ENCODE results near the gene QKI. TPM values are rescaled to one million over a fixed set of nuclear protein-coding genes. Genes with fewer than 3 reads are reported as not detected.
"Not testable (repeated sequence)": the region's sequence is repeated elsewhere in the genome, so short reads cannot be mapped to it uniquely, and the experiment has no call there.

QKI gene
- total RNA-seq, 1 experiment from 2014 or later: 134 TPM

DNA sequence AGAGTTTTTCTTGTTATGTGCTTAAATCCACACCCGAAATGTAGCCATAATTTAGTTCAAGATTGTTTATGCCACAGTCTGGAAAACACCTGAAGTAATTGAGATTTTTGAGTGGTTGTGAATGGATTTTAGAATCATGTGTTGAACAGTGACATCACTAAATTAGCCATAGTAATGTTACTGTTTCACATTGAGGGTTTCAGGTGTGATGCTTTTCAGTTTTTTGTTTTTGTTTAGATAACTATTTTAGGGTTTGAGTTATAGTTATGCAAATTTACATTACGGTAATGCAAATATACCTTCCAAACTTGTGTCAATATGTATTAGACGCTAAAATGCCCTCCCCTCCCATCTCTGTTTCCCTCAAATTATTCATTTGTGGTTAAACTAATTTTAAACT lies 22.9 kb downstream of the QKI start:
- no peaks in the 10 kb centered on the region for H3K36me3 ChIP-seq (ENCODE audit: control insufficient read depth, insufficient read depth, low read length)
- DNase-seq: no peak
- BruUV-seq (replicated peaks): no TSS peak
- H3K4me1 Mint-ChIP-seq (ENCODE audit: low read depth, unreplicated experiment): no peaks in the 10 kb centered on the region
- H3K9me3 Mint-ChIP-seq (ENCODE audit: unreplicated experiment): no peaks in the 10 kb centered on the region
- ChIA-PET POLR2A (no interaction called here), CTCF (no interaction called here)
- intact Hi-C loops (cut with micrococcal nuclease; ENCODE audit: unreplicated experiment): no loop called here
- no peaks in the 10 kb centered on the region for H3K27me3 ChIP-seq (replicated peaks; ENCODE audit: control insufficient read depth, insufficient read depth, low read length)
- H3K9me3 ChIP-seq: no peaks in the 10 kb centered on the region
- no peak overlapping the region for H3K27ac Mint-ChIP-seq (ENCODE audit: unreplicated experiment)
- H3K4me1 ChIP-seq: no peaks in the 10 kb centered on the region
- no peak overlapping the region for H3K4me3 ChIP-seq (ENCODE audit: low read depth, low read length)
- H3K36me3 Mint-ChIP-seq (ENCODE audit: insufficient read depth, unreplicated experiment): peaks cover 4% of the 10 kb centered on the region
- no peak overlapping the region for H3K4me3 Mint-ChIP-seq (ENCODE audit: unreplicated experiment)
- no peaks in the 10 kb centered on the region for H3K27me3 Mint-ChIP-seq (ENCODE audit: insufficient read depth, unreplicated experiment)
- TF ChIP-seq, protein P1, sequence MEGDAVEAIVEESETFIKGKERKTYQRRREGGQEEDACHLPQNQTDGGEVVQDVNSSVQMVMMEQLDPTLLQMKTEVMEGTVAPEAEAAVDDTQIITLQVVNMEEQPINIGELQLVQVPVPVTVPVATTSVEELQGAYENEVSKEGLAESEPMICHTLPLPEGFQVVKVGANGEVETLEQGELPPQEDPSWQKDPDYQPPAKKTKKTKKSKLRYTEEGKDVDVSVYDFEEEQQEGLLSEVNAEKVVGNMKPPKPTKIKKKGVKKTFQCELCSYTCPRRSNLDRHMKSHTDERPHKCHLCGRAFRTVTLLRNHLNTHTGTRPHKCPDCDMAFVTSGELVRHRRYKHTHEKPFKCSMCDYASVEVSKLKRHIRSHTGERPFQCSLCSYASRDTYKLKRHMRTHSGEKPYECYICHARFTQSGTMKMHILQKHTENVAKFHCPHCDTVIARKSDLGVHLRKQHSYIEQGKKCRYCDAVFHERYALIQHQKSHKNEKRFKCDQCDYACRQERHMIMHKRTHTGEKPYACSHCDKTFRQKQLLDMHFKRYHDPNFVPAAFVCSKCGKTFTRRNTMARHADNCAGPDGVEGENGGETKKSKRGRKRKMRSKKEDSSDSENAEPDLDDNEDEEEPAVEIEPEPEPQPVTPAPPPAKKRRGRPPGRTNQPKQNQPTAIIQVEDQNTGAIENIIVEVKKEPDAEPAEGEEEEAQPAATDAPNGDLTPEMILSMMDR (IDR thresholded peaks at IDR 0.05; ENCODE audit: insufficient read depth in 1 of 2, low read depth in 1 of 2, low read length in 1 of 2, severe bottlenecking in 1 of 2, unreplicated experiment in 1 of 2): no peak

DNA sequence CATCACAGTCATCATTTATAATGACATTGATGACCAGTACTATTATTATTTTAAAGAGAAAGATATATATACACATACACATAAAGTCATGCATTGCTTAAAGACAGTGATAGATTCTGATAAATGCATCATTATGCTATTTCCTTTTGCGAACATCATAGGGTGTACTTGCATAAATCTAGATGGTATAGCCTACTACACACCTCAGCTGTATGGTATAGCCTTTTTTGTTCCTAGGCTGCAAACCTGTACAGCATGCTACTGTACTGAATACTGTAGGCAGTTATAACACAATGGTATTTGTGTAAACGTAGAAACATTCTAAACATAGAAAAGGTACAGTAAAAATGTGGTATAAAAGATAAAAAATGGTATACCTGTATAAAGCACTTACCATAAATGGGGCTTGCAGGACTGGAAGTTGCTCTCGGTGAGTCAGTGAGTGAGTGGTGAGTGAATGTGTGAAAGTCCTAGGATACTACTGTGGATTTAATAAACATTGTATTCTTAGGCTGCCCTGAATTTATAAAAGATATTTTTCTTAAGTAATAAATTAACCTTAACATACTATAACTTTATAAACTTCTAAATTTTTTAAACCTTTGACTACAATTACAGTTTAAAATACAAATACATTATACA lies 23.9 kb downstream of the QKI start:
- no peaks in the 10 kb centered on the region for H3K27me3 ChIP-seq (replicated peaks; ENCODE audit: control insufficient read depth, insufficient read depth, low read length)
- H3K9me3 Mint-ChIP-seq (ENCODE audit: unreplicated experiment): no peaks in the 10 kb centered on the region
- H3K4me3 Mint-ChIP-seq (ENCODE audit: unreplicated experiment): no peak overlapping the region
- H3K9me3 ChIP-seq: no peaks in the 10 kb centered on the region
- no peaks in the 10 kb centered on the region for H3K4me1 Mint-ChIP-seq (ENCODE audit: low read depth, unreplicated experiment)
- H3K27me3 Mint-ChIP-seq (ENCODE audit: insufficient read depth, unreplicated experiment): no peaks in the 10 kb centered on the region
- intact Hi-C loops (cut with micrococcal nuclease; ENCODE audit: unreplicated experiment): no loop called here
- H3K36me3 ChIP-seq (ENCODE audit: control insufficient read depth, insufficient read depth, low read length): no peaks in the 10 kb centered on the region
- H3K4me1 ChIP-seq: 0 out of 2 replicates have a peak, but pooled peaks cover under 1% of the 10 kb centered on the region
- ChIA-PET CTCF (no interaction called here), POLR2A (no interaction called here)
- BruUV-seq (replicated peaks): no TSS peak
- no peak overlapping the region for H3K27ac Mint-ChIP-seq (ENCODE audit: unreplicated experiment)
- TF ChIP-seq, protein P1 (IDR thresholded peaks at IDR 0.05; ENCODE audit: insufficient read depth in 1 of 2, low read depth in 1 of 2, low read length in 1 of 2, severe bottlenecking in 1 of 2, unreplicated experiment in 1 of 2): no peak
- no peak overlapping the region for H3K4me3 ChIP-seq (ENCODE audit: low read depth, low read length)
- DNase-seq: no peak
- peaks cover 5% of the 10 kb centered on the region for H3K36me3 Mint-ChIP-seq (ENCODE audit: insufficient read depth, unreplicated experiment)

DNA sequence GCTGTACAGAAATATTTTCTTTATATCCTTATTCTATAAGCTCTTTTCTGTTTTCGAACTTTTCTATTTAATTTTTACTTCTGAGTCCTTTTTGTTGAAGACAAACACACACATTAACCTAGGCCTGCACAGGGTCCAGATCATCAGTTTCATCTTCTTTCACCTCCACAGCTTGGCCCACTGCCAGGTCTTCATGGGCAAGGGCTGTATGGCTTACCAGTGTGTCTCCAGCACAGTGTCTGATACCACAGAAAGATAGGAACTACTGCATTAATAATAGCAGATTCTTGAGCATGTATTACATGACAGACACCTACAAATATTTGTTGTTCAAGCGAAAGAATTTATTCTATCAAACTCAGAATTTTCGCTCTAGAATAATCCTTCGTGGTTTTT lies 24.4 kb downstream of the QKI start:
- no TSS peak for BruUV-seq (replicated peaks)
- ChIA-PET POLR2A (no interaction called here), CTCF (no interaction called here)
- no peak for DNase-seq
- Mint-ChIP-seq H3K27ac (ENCODE audit: unreplicated experiment) (no peak overlapping the region), H3K4me1 (ENCODE audit: low read depth, unreplicated experiment) (no peaks in the 10 kb centered on the region), H3K9me3 (ENCODE audit: unreplicated experiment) (no peaks in the 10 kb centered on the region), H3K36me3 (ENCODE audit: insufficient read depth, unreplicated experiment) (peaks cover 7% of the 10 kb centered on the region), H3K4me3 (ENCODE audit: unreplicated experiment) (no peak overlapping the region), H3K27me3 (ENCODE audit: insufficient read depth, unreplicated experiment) (no peaks in the 10 kb centered on the region)
- no peaks in the 10 kb centered on the region for H3K9me3 ChIP-seq
- TF ChIP-seq, protein P1 (IDR thresholded peaks at IDR 0.05; ENCODE audit: insufficient read depth in 1 of 2, low read depth in 1 of 2, low read length in 1 of 2, severe bottlenecking in 1 of 2, unreplicated experiment in 1 of 2): no peak
- no peaks in the 10 kb centered on the region for H3K36me3 ChIP-seq (ENCODE audit: control insufficient read depth, insufficient read depth, low read length)
- 0 out of 2 replicates have a peak, but pooled peaks cover 3% of the 10 kb centered on the region for H3K4me1 ChIP-seq
- intact Hi-C loops (cut with micrococcal nuclease; ENCODE audit: unreplicated experiment): no loop called here
- H3K4me3 ChIP-seq (ENCODE audit: low read depth, low read length): no peak overlapping the region
- H3K27me3 ChIP-seq (replicated peaks; ENCODE audit: control insufficient read depth, insufficient read depth, low read length): no peaks in the 10 kb centered on the region

DNA sequence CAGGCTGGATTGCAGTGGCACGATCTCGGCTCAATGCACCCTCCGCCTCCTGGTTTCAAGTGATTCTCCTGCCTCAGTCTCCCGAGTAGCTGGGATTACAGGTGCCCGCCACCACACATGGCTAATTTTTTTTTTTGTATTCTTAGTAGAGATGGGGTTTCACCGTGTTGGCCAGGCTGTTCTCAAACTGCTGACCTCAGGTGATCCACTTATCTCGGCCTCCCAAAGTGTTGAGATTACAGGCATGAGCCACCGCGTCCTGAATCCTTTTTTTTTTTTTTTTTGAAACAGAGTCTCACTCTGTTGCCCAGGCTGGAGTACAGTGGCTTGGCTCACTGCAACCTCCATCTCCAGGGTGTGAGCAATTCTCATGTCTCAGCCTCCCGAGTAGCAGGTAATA lies 24.9 kb downstream of the QKI start:
- CTCF ChIA-PET; DNase-seq; H3K4me1 ChIP-seq; POLR2A ChIA-PET; intact Hi-C loops (cut with micrococcal nuclease; ENCODE audit: unreplicated experiment); BruUV-seq (replicated peaks); H3K27me3 ChIP-seq (replicated peaks; ENCODE audit: control insufficient read depth, insufficient read depth, low read length); H3K27me3 Mint-ChIP-seq (ENCODE audit: insufficient read depth, unreplicated experiment); H3K27ac Mint-ChIP-seq (ENCODE audit: unreplicated experiment); H3K9me3 ChIP-seq; H3K4me3 Mint-ChIP-seq (ENCODE audit: unreplicated experiment); H3K36me3 ChIP-seq (ENCODE audit: control insufficient read depth, insufficient read depth, low read length); H3K4me1 Mint-ChIP-seq (ENCODE audit: low read depth, unreplicated experiment); H3K4me3 ChIP-seq (ENCODE audit: low read depth, low read length); H3K9me3 Mint-ChIP-seq (ENCODE audit: unreplicated experiment): not testable (repeated sequence)
- H3K36me3 Mint-ChIP-seq (ENCODE audit: insufficient read depth, unreplicated experiment): peaks cover 11% of the 10 kb centered on the region

Measured in Caco-2 (cell line).